Ascending aorta (tissue), 2 donors: ENCODE measurements around the gene FUT9. TPM values are rescaled to one million over a fixed set of nuclear protein-coding genes. Genes with fewer than 3 reads are reported as not detected.

Experiments used
- DNase-seq, 2 donors: peaks; one replicate each; pipeline ENCODE4 v3.0.0-alpha.2; 2019; ENCODE audit warnings: low spot score in 2 of 2
- H3K27ac ChIP-seq, 2 donors: fragments of 200-600 bp; sonication (generic); one replicate each; pipeline ENCODE4 v1.5.1; 2016 to 2017; ENCODE audit warnings: mild to moderate bottlenecking in 1 of 2
- H3K27me3 ChIP-seq: fragments of 200-600 bp; sonication (generic); one replicate; pipeline ENCODE4 v1.5.1; 2017
- H3K36me3 ChIP-seq, 2 donors: fragments of 200-600 bp; sonication (generic); one replicate each; pipeline ENCODE4 v1.5.1; 2016
- H3K4me1 ChIP-seq, 2 donors: fragments of 200-600 bp; sonication (generic); one replicate each; pipeline ENCODE4 v1.5.1; 2016 to 2017; ENCODE audit warnings: mild to moderate bottlenecking in 1 of 2
- H3K4me3 ChIP-seq, 2 donors: fragments of 200-600 bp; sonication (generic); one replicate each; pipeline ENCODE4 v1.5.1; 2016 to 2017; ENCODE audit warnings: mild to moderate bottlenecking in 1 of 2
- H3K9me3 ChIP-seq, 2 donors: fragments of 200-600 bp; sonication (generic); one replicate each; pipeline ENCODE4 v1.5.1; 2016
- CTCF ChIP-seq, 3 experiments: fragments of 200-600 bp in 2 of 3; fragments of 450-650 bp in 1 of 3; sonication (generic) in 2 of 3; IDR thresholded peaks; one replicate each; pipeline ENCODE4 v1.5.1; 2016 to 2019; ENCODE audit warnings: antibody characterized with exemption in 3 of 3, mild to moderate bottlenecking in 1 of 3, moderate library complexity in 1 of 3
- intact Hi-C: fragments of 100-400 bp; cut with DNase I; formaldehyde crosslinking; loops from one replicate; pipeline ENCODE4 v1.15.1; 2023
- total RNA-seq: library from RNA; depleted of rRNA; stranded (reverse); fragments of >200 nt; gene quantifications from one replicate; pipeline ENCODE4 v1.1.0, GENCODE V29; 2016

FUT9 gene
- total RNA-seq, 1 donor from 2014 or later, result not detected

DNA sequence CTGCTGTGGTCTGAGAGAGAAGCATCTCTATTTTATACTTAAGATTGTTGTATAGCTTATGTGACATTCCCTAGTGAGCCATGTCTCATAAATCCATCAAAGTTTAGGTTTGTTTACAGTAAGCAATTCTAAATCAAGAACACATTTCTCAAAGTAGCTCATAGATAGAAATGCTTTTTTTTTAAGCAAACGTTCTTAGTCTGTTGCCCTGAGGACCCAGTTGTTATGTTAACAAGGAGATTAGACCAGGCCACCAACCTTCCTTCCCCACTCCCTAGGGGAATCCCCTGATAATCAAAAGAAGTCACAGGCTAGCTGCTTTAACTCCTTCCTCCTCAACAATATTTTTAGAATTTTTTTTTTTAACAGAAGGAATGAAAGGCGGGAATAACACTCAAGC lies 169.0 kb downstream of the FUT9 start:
- TF ChIP-seq CTCF (IDR thresholded peaks at IDR 0.05), result no peak
- Histone ChIP-seq H3K9me3 (no peaks in the 10 kb centered on the region), H3K27ac (no peak overlapping the region), H3K4me3 (no peak overlapping the region), H3K27me3 (no peaks in the 10 kb centered on the region), H3K36me3 (no peaks in the 10 kb centered on the region), H3K4me1 (no peaks in the 10 kb centered on the region)
- DNase-seq, result no peak
- intact Hi-C loops, result no loop called here

DNA sequence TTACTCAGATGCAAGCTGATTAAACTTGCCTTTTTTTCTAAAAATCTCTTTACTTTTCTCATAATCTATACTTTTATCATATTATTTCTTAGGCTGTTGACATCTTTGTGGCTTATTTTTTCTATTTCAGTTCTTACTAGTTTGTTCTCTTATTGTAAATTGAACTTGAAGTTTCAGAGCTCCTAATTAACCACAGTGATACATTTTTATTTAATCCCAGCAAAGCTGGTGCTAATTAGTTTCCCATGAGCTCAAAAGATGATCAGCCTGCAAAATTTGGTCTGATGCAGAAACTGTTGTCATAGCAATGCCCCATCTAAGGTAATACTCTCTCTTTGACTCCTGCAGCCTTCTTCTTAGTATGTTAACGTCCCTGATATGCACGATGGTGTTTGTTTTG lies 170.3 kb downstream of the FUT9 start:
- H3K4me1 ChIP-seq, result no peaks in the 10 kb centered on the region
- no peak for DNase-seq
- no peak for TF ChIP-seq CTCF (IDR thresholded peaks at IDR 0.05)
- H3K36me3 ChIP-seq, result no peaks in the 10 kb centered on the region
- intact Hi-C loops, result no loop called here
- H3K27ac ChIP-seq, result no peak overlapping the region
- no peak overlapping the region for H3K4me3 ChIP-seq
- H3K9me3 ChIP-seq, result no peaks in the 10 kb centered on the region
- H3K27me3 ChIP-seq, result no peaks in the 10 kb centered on the region

- H3K4me1 ChIP-seq, result no peaks in the 10 kb centered on the region
- DNase-seq, result no peak
These were observed 170.9 kb downstream of the FUT9 start for GRCh38 chr6:96186516-96187195.

DNA sequence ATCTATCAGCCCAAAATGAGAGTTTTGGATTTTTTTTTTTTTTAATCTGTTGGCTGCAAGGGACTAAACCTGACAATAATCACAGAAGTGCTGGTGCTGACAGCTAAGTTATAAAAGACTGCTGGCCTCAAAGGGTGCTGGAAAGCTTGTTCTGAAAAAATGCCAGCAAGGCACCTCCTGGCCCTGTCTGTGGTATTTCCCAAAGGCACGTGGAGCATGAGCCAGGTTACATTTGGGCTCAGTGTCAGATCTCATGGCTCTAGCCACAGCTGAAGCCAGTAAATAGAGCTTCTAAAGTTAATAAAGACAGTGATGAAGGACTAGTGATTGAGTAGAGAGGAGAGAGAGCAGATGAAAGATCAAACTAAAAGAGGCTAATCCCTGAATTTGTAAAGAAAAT lies 178.9 kb downstream of the FUT9 start:
- Histone ChIP-seq H3K27ac (no peak overlapping the region), H3K27me3 (no peaks in the 10 kb centered on the region), H3K4me3 (no peak overlapping the region), H3K36me3 (no peaks in the 10 kb centered on the region), H3K9me3 (no peaks in the 10 kb centered on the region), H3K4me1 (no peaks in the 10 kb centered on the region)
- TF ChIP-seq CTCF (IDR thresholded peaks at IDR 0.05), result no peak
- DNase-seq, result no peak
- intact Hi-C loops, result no loop called here

More at GRCh38 chr6:96186516-96187195, 170.9 kb downstream of the FUT9 start:
- intact Hi-C loops, result no loop called here
- H3K27me3 ChIP-seq, result no peaks in the 10 kb centered on the region
- TF ChIP-seq CTCF (IDR thresholded peaks at IDR 0.05), result no peak
- no peak overlapping the region for H3K27ac ChIP-seq
- no peaks in the 10 kb centered on the region for H3K9me3 ChIP-seq
- H3K4me3 ChIP-seq, result no peak overlapping the region
- no peaks in the 10 kb centered on the region for H3K36me3 ChIP-seq

DNA sequence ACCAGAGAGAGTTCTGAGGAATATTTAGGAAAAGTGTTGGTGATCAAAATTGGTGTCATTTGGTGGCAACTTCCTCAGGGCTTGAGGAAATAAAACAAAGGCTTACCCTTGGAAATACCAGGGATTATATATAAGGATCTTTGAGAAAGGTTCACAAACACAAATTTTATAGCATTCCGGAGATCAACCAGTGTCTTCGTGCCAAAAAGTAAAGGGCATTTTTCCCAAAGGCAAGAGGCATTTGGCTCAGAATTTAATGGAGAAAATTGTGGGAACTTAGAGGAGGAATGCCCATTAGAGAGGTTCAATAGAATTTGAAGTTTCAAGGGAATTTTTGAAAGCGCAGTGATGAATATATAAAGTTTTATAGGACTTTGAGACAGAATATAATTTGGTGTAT lies 179.5 kb downstream of the FUT9 start:
- intact Hi-C loops, result no loop called here
- H3K9me3 ChIP-seq, result no peaks in the 10 kb centered on the region
- no peaks in the 10 kb centered on the region for H3K27me3 ChIP-seq
- no peaks in the 10 kb centered on the region for H3K36me3 ChIP-seq
- DNase-seq, result no peak
- H3K4me1 ChIP-seq, result no peaks in the 10 kb centered on the region
- no peak overlapping the region for H3K4me3 ChIP-seq
- TF ChIP-seq CTCF (IDR thresholded peaks at IDR 0.05), result no peak
- no peak overlapping the region for H3K27ac ChIP-seq

GRCh38 chr6:96196633-96197032 lies 180.9 kb downstream of the FUT9 start:
- H3K4me3 ChIP-seq, result no peak overlapping the region
- H3K27me3 ChIP-seq, result no peaks in the 10 kb centered on the region
- intact Hi-C loops, result no loop called here
- TF ChIP-seq CTCF (IDR thresholded peaks at IDR 0.05), result no peak
- no peaks in the 10 kb centered on the region for H3K4me1 ChIP-seq
- H3K27ac ChIP-seq, result no peak overlapping the region
- no peaks in the 10 kb centered on the region for H3K9me3 ChIP-seq
- no peaks in the 10 kb centered on the region for H3K36me3 ChIP-seq
- no peak for DNase-seq
